Hepatocyte (in vitro differentiated cells): ENCODE data around the gene TNFAIP2. TPM values are rescaled to one million over a fixed set of nuclear protein-coding genes. Genes with fewer than 3 reads are reported as not detected.

Experiments used
- DNase-seq: peaks from one replicate; pipeline ENCODE4 v3.0.0-alpha.2; 2016; ENCODE audit warnings: low spot score
- H2AFZ ChIP-seq: fragments of 200-600 bp; sonication (generic); 2 replicates; pipeline ENCODE4 v1.6.0; 2016; ENCODE audit warnings: antibody characterized with exemption, mild to moderate bottlenecking
- H3K27ac ChIP-seq: fragments of 200-600 bp; sonication (generic); 2 replicates; pipeline ENCODE4 v1.5.1; 2016; ENCODE audit warnings: mild to moderate bottlenecking
- H3K27me3 ChIP-seq: fragments of 200-600 bp; sonication (generic); 2 replicates; pipeline ENCODE4 v1.6.1; 2016
- H3K36me3 ChIP-seq: fragments of 200-600 bp; sonication (generic); replicated peaks from 2 replicates; pipeline ENCODE4 v1.5.1; 2016; ENCODE audit warnings: low read depth; ENCODE audit not compliant: insufficient read depth
- H3K4me1 ChIP-seq: fragments of 200-600 bp; sonication (generic); 2 replicates; pipeline ENCODE4 v1.5.1; 2016; ENCODE audit warnings: mild to moderate bottlenecking, moderate library complexity; ENCODE audit not compliant: insufficient read depth
- H3K4me2 ChIP-seq: fragments of 200-600 bp; sonication (generic); 2 replicates; pipeline ENCODE4 v1.6.0; 2016
- H3K4me3 ChIP-seq: fragments of 200-600 bp; sonication (generic); 2 replicates; pipeline ENCODE4 v1.5.1; 2016; ENCODE audit warnings: mild to moderate bottlenecking
- H3K79me2 ChIP-seq: fragments of 200-600 bp; sonication (generic); 2 replicates; pipeline ENCODE4 v1.6.0; 2017; ENCODE audit warnings: mild to moderate bottlenecking
- H3K9me2 ChIP-seq: fragments of 200-600 bp; sonication (generic); replicated peaks from 2 replicates; pipeline ENCODE4 v1.6.0; 2017; ENCODE audit warnings: mild to moderate bottlenecking; ENCODE audit not compliant: insufficient read depth
- H3K9me3 ChIP-seq: fragments of 200-600 bp; sonication (generic); 2 replicates; pipeline ENCODE4 v1.5.1; 2016; ENCODE audit warnings: low read depth, mild to moderate bottlenecking
- H4K20me1 ChIP-seq: fragments of 200-600 bp; sonication (generic); 2 replicates; pipeline ENCODE4 v1.6.0; 2016; ENCODE audit warnings: mild to moderate bottlenecking; ENCODE audit not compliant: insufficient read depth, poor library complexity, severe bottlenecking
- CTCF ChIP-seq: fragments of 200-600 bp; sonication (generic); IDR thresholded peaks from 2 replicates; pipeline ENCODE4 v1.5.1; 2016; ENCODE audit warnings: antibody characterized with exemption, mild to moderate bottlenecking; ENCODE audit not compliant: poor library complexity
- EZH2 ChIP-seq: fragments of 200-600 bp; sonication (generic); IDR thresholded peaks from 2 replicates; pipeline ENCODE4 v1.6.1; 2016; ENCODE audit warnings: antibody characterized with exemption, mild to moderate bottlenecking, borderline replicate concordance
- EZH2phosphoT487 ChIP-seq: fragments of 200-600 bp; sonication (generic); IDR thresholded peaks from one replicate; pipeline ENCODE4 v1.6.1; 2018; ENCODE audit warnings: antibody characterized with exemption, mild to moderate bottlenecking, low read depth, moderate library complexity; ENCODE audit not compliant: unreplicated experiment, severe bottlenecking
- WGBS: methylation state at CpG from one replicate; pipeline ENCODE4 v1.1.6; 2016; ENCODE audit warnings: low lambda C conversion rate; ENCODE audit errors: missing lambda C conversion rate; 5-methylcytosine and 5-hydroxymethylcytosine counted together
- polyA plus RNA-seq: library from polyadenylated mRNA; unstranded; fragments of >200 nt; fragmentation: Nextera tagmentation; extraction: Ambion mirVana; gene quantifications from 2 replicates; pipeline ENCODE4 v1.2.1, GENCODE V29; 2016
- total RNA-seq: library from RNA; depleted of rRNA; stranded (reverse); fragments of >200 nt; gene quantifications from 2 replicates; pipeline ENCODE4 v1.2.3, GENCODE V29; 2014

The TNFAIP2 gene
- total and polyA plus RNA-seq, 2 experiments from 2014 or later: 14.2 to 16.0 TPM

GRCh38 chr14:103091041-103091882 lies 32.0 kb upstream of the TNFAIP2 start:
- peak overlapping the region; percentile 93 for H3K4me2 ChIP-seq
- no peaks in the 10 kb centered on the region for H3K9me2 ChIP-seq
- TF ChIP-seq CTCF: peak; percentile 54
- no peak for TF ChIP-seq EZH2
- TF ChIP-seq EZH2phosphoT487: no peak
- H3K4me3 ChIP-seq: no peak overlapping the region
- peak overlapping the region; percentile 43 for H2AFZ ChIP-seq
- peak; percentile 83 for DNase-seq
- 22% methylated on average over 38 of the region's 69 CpGs for WGBS
- H3K27me3 ChIP-seq: no peaks in the 10 kb centered on the region
- H3K36me3 ChIP-seq: no peaks in the 10 kb centered on the region
- H3K27ac ChIP-seq: no peak overlapping the region
- no peaks in the 10 kb centered on the region for H3K79me2 ChIP-seq
- peaks cover 14% of the 10 kb centered on the region for H3K4me1 ChIP-seq
- H3K9me3 ChIP-seq: no peaks in the 10 kb centered on the region
- no peaks in the 10 kb centered on the region for H4K20me1 ChIP-seq

- H3K4me2 ChIP-seq: peak overlapping the region; percentile 93
- no peaks in the 10 kb centered on the region for H3K9me2 ChIP-seq
These were observed 31.4 kb upstream of the TNFAIP2 start for GRCh38 chr14:103091883-103092222.

DNA sequence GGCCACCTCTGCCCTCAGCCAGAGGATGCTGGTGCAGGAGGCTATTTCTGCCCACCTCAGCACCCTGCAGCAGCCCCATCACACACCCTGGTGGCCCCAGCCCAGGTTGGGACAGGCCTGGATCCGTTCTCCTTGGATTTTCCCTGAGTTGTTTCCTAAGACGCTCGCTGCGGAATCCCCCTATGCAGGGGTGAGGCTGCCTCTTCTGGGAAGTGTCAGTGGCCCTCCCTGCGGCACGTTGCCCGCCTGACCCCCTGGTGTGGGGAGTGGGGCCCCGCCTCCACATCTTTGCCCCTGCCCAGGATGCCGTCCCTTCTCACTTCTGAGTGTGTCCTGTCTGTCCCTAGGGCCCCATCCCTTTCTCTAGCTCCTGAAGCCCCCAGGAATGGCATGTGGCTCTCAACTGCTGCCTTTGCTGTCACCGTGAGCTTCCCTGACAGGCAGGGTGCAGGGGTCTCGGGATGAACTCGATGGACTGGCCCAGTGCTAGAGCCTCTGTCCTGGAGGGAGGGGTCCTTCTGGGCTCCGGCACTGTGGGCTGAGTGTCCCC lies 29.3 kb upstream of the TNFAIP2 start:
- no peak overlapping the region for H3K4me3 ChIP-seq
- 73% methylated on average over 12 of the region's 13 CpGs for WGBS
- H3K4me2 ChIP-seq: peak overlapping the region; percentile 68
- peak overlapping the region; percentile 88 for H3K27ac ChIP-seq
- DNase-seq: no peak
- H3K27me3 ChIP-seq: no peaks in the 10 kb centered on the region
- H3K79me2 ChIP-seq: no peaks in the 10 kb centered on the region
- no peaks in the 10 kb centered on the region for H3K36me3 ChIP-seq
- H3K9me3 ChIP-seq: no peaks in the 10 kb centered on the region
- H3K9me2 ChIP-seq: no peaks in the 10 kb centered on the region
- peaks cover 22% of the 10 kb centered on the region for H3K4me1 ChIP-seq
- no peaks in the 10 kb centered on the region for H4K20me1 ChIP-seq
- no peak overlapping the region for H2AFZ ChIP-seq
- no peak for TF ChIP-seq CTCF
- no peak for TF ChIP-seq EZH2
- no peak for TF ChIP-seq EZH2phosphoT487

More at GRCh38 chr14:103091883-103092222, 31.4 kb upstream of the TNFAIP2 start:
- no peak for DNase-seq
- no peaks in the 10 kb centered on the region for H4K20me1 ChIP-seq
- H3K27ac ChIP-seq: no peak overlapping the region
- TF ChIP-seq CTCF: no peak
- no peak for TF ChIP-seq EZH2
- no peak for TF ChIP-seq EZH2phosphoT487
- peak overlapping the region; percentile 43 for H2AFZ ChIP-seq
- no peaks in the 10 kb centered on the region for H3K79me2 ChIP-seq
- H3K27me3 ChIP-seq: no peaks in the 10 kb centered on the region
- 53% methylated on average over 9 of the region's 9 CpGs for WGBS
- no peaks in the 10 kb centered on the region for H3K9me3 ChIP-seq
- peaks cover 14% of the 10 kb centered on the region for H3K4me1 ChIP-seq
- H3K4me3 ChIP-seq: no peak overlapping the region
- no peaks in the 10 kb centered on the region for H3K36me3 ChIP-seq
